ENCODE results near the gene KIF19.
"Not testable (repeated sequence)": the region's sequence is repeated elsewhere in the genome, so short reads cannot be mapped to it uniquely, and the experiment has no call there.

The KIF19 gene

GRCh38 chr17:74387365-74388218 lies 61.6 kb downstream of the KIF19 start:
- no peak for DNase-seq (ENCODE audit: low read depth in 1 of 2, low spot score in 1 of 2)

GRCh38 chr17:74389084-74389753 lies 63.2 kb downstream of the KIF19 start:
- no peak for DNase-seq (ENCODE audit: low read depth in 1 of 2, low spot score in 1 of 2)

GRCh38 chr17:74389937-74390679 lies 64.1 kb downstream of the KIF19 start:
- DNase-seq (ENCODE audit: low read depth in 1 of 2, low spot score in 1 of 2) = no peak

GRCh38 chr17:74390680-74391653 lies 64.9 kb downstream of the KIF19 start:
- DNase-seq (ENCODE audit: low read depth in 1 of 2, low spot score in 1 of 2) = no peak

- DNase-seq (ENCODE audit: low read depth in 1 of 2, low spot score in 1 of 2) = no peak
Observed at GRCh38 chr17:74391771-74392170, 65.7 kb downstream of the KIF19 start.

GRCh38 chr17:74392848-74393247 lies 66.8 kb downstream of the KIF19 start:
- DNase-seq (ENCODE audit: low read depth in 1 of 2, low spot score in 1 of 2) = no peak

GRCh38 chr17:74393346-74393942 lies 67.4 kb downstream of the KIF19 start:
- DNase-seq (ENCODE audit: low read depth in 1 of 2, low spot score in 1 of 2) = no peak

- DNase-seq (ENCODE audit: low read depth in 1 of 2, low spot score in 1 of 2) = no peak
Observed at GRCh38 chr17:74394275-74394950, 68.4 kb downstream of the KIF19 start.

- no peak for DNase-seq (ENCODE audit: low read depth in 1 of 2, low spot score in 1 of 2)
Observed at GRCh38 chr17:74394977-74395376, 69.0 kb downstream of the KIF19 start.

GRCh38 chr17:74396567-74396966 lies 70.5 kb downstream of the KIF19 start:
- DNase-seq (ENCODE audit: low read depth in 1 of 2, low spot score in 1 of 2) = no peak

- no peak for DNase-seq (ENCODE audit: low read depth in 1 of 2, low spot score in 1 of 2)
Observed at GRCh38 chr17:74402048-74402447, 76.0 kb downstream of the KIF19 start.

GRCh38 chr17:74403512-74404137 lies 77.6 kb downstream of the KIF19 start:
- no peak for DNase-seq (ENCODE audit: low read depth in 1 of 2, low spot score in 1 of 2)

- DNase-seq (ENCODE audit: low read depth in 1 of 2, low spot score in 1 of 2) = no peak
Observed at GRCh38 chr17:74404218-74404617, 78.2 kb downstream of the KIF19 start.

GRCh38 chr17:74404789-74405188 lies 78.8 kb downstream of the KIF19 start:
- DNase-seq (ENCODE audit: low read depth in 1 of 2, low spot score in 1 of 2) = no peak

- DNase-seq (ENCODE audit: low read depth in 1 of 2, low spot score in 1 of 2) = not testable (repeated sequence)
Observed at GRCh38 chr17:74405311-74405710, 79.3 kb downstream of the KIF19 start.
